PC-3 (cell line): Measurements from ENCODE around the gene ST7. TPM values are rescaled to one million over a fixed set of nuclear protein-coding genes. Genes with fewer than 3 reads are reported as not detected.

Experiments
- ATAC-seq: fragments of 200-7000 bp; cut with Tn5 transposase; 2 replicates; pipeline ENCODE4 v1.9.1; 2020; ENCODE audit warnings: mild to moderate bottlenecking, moderate library complexity
- BruUV-seq: library from RNA; stranded (reverse); fragments of 400-500 nt; replicated peaks from 2 replicates; lab custom pipeline; 2021; lab: Mats Ljungman, UMichigan
- CTCF ChIA-PET: fragments of 300-600 bp; sonication (Branson Sonifier 250); formaldehyde crosslinking; loops from one replicate; lab custom pipeline; 2022; ENCODE audit warnings: antibody characterized with exemption; lab: Charles Lee
- POLR2A ChIA-PET: fragments of 300-600 bp; sonication (Branson Sonifier 250); formaldehyde crosslinking; loops from one replicate; lab custom pipeline; 2022; ENCODE audit warnings: antibody characterized with exemption; ENCODE audit not compliant: unreplicated experiment; lab: Charles Lee
- DNase-seq: peaks from one replicate; pipeline ENCODE4 v3.0.0-alpha.2; 2015
- H2AFZ ChIP-seq: fragments of 300-600 bp; sonication (generic); 2 replicates; pipeline ENCODE4 v1.6.0; 2016; ENCODE audit warnings: antibody characterized with exemption, low read length
- H3F3A ChIP-seq: fragments of 300-600 bp; sonication (generic); one replicate; pipeline ENCODE4 v1.6.0; 2017; ENCODE audit warnings: antibody characterized with exemption, low read length, control low read depth, mild to moderate bottlenecking; ENCODE audit not compliant: unreplicated experiment
- H3K27ac ChIP-seq: fragments of 300-600 bp; sonication (generic); 2 replicates; pipeline ENCODE4 v1.5.1; 2016; ENCODE audit warnings: mild to moderate bottlenecking, low read length
- H3K27me3 ChIP-seq: fragments of 300-600 bp; sonication (generic); 2 replicates; pipeline ENCODE4 v1.6.1; 2016; ENCODE audit warnings: low read length, mixed read lengths
- H3K36me3 ChIP-seq: fragments of 300-600 bp; sonication (generic); 2 replicates; pipeline ENCODE4 v1.6.1; 2016; ENCODE audit warnings: low read depth, mixed run types, low read length, mixed read lengths
- H3K4me1 ChIP-seq: fragments of 300-600 bp; sonication (generic); 2 replicates; pipeline ENCODE4 v1.5.1; 2016; ENCODE audit warnings: low read length; ENCODE audit not compliant: insufficient read depth
- H3K4me2 ChIP-seq: fragments of 300-600 bp; sonication (generic); 2 replicates; pipeline ENCODE4 v1.6.0; 2016; ENCODE audit warnings: low read length
- H3K4me3 ChIP-seq: fragments of 300-600 bp; sonication (generic); 2 replicates; pipeline ENCODE4 v1.5.1; 2016; ENCODE audit warnings: mild to moderate bottlenecking, low read length, mixed read lengths
- H3K79me2 ChIP-seq: fragments of 300-600 bp; sonication (generic); 2 replicates; pipeline ENCODE4 v1.6.1; 2017; ENCODE audit warnings: low read length, mixed read lengths
- H3K9ac ChIP-seq: fragments of 300-600 bp; sonication (generic); 2 replicates; pipeline ENCODE4 v1.6.0; 2016; ENCODE audit warnings: mild to moderate bottlenecking, low read length
- H3K9me2 ChIP-seq: fragments of 300-600 bp; sonication (generic); replicated peaks from 2 replicates; pipeline ENCODE4 v1.6.1; 2016; ENCODE audit warnings: mixed run types, low read length, mixed read lengths
- H3K9me3 ChIP-seq: fragments of 300-600 bp; sonication (generic); 2 replicates; pipeline ENCODE4 v1.6.1; 2016; ENCODE audit warnings: low read length, mixed read lengths
- H4K20me1 ChIP-seq: fragments of 300-600 bp; sonication (generic); 2 replicates; pipeline ENCODE4 v1.6.1; 2016; ENCODE audit warnings: low read length, mixed read lengths
- CTCF ChIP-seq: fragments of 300-600 bp; sonication (generic); conservative IDR thresholded peaks from 2 replicates; pipeline ENCODE4 v1.5.1; 2017; ENCODE audit warnings: antibody characterized with exemption, low read depth, mild to moderate bottlenecking, low read length
- EZH2 ChIP-seq: fragments of 300-600 bp; sonication (generic); IDR thresholded peaks from one replicate; pipeline ENCODE4 v1.6.1; 2017; ENCODE audit warnings: antibody characterized with exemption, mild to moderate bottlenecking, low read length; ENCODE audit not compliant: unreplicated experiment
- EZH2phosphoT487 ChIP-seq: fragments of 300-600 bp; sonication (generic); IDR thresholded peaks from 2 replicates; pipeline ENCODE4 v1.6.1; 2018; ENCODE audit warnings: mild to moderate bottlenecking, antibody characterized with exemption, low read length, borderline replicate concordance
- intact Hi-C: fragments of 100-400 bp; cut with micrococcal nuclease; formaldehyde crosslinking; loops from 2 replicates; pipeline ENCODE4 v1.9.0; 2023
- total RNA-seq: library from RNA; depleted of rRNA; stranded (reverse); fragments of >200 nt; gene quantifications from 2 replicates; pipeline ENCODE4 v1.2.3, GENCODE V29; 2014

Gene ST7
- total RNA-seq, 1 experiment from 2014 or later = 19.7 TPM

GRCh38 chr7:117155694-117156093 is 202.4 kb downstream of the ST7 start:
- H3F3A ChIP-seq = no peaks in the 10 kb centered on the region
- CTCF ChIA-PET = no interaction called here
- H3K9ac ChIP-seq = no peak overlapping the region
- H3K9me3 ChIP-seq = no peaks in the 10 kb centered on the region
- BruUV-seq = no TSS peak
- no peaks in the 10 kb centered on the region for H3K27me3 ChIP-seq
- no peaks in the 10 kb centered on the region for H3K9me2 ChIP-seq
- POLR2A ChIA-PET = no interaction called here
- H3K36me3 ChIP-seq = no peaks in the 10 kb centered on the region
- no peak for DNase-seq
- H3K79me2 ChIP-seq = no peaks in the 10 kb centered on the region
- no peaks in the 10 kb centered on the region for H4K20me1 ChIP-seq
- no peak overlapping the region for H3K4me3 ChIP-seq
- intact Hi-C loops = no loop called here
- TF ChIP-seq EZH2phosphoT487 (no peak), CTCF (no peak), EZH2 (no peak)
- H3K4me2 ChIP-seq = no peak overlapping the region
- H2AFZ ChIP-seq = no peak overlapping the region
- ATAC-seq = no peak
- no peak overlapping the region for H3K27ac ChIP-seq
- H3K4me1 ChIP-seq = peaks cover 19% of the 10 kb centered on the region

- Histone ChIP-seq H3F3A (peaks cover 3% of the 10 kb centered on the region), H2AFZ (no peak overlapping the region), H3K27me3 (no peaks in the 10 kb centered on the region), H3K4me3 (no peak overlapping the region), H3K9me3 (no peaks in the 10 kb centered on the region), H3K4me2 (peak overlapping the region; percentile 58), H3K4me1 (peaks cover 31% of the 10 kb centered on the region), H3K27ac (peak overlapping the region; percentile 54), H4K20me1 (no peaks in the 10 kb centered on the region), H3K36me3 (no peaks in the 10 kb centered on the region), H3K79me2 (no peaks in the 10 kb centered on the region), H3K9me2 (no peaks in the 10 kb centered on the region), H3K9ac (no peak overlapping the region)
- intact Hi-C loops = loop anchor here (1.0 kb wide), 1 partner anchor 25 kb away; no protein-coding TSS in a partner anchor
- ChIA-PET POLR2A (interaction anchor here (0.6 kb wide), 1 partner anchor 817 kb away, joined by 3 read pairs; no protein-coding TSS in a partner anchor), CTCF (interaction anchor here (0.5 to 1.2 kb wide), 3 partner anchors 8 to 160 kb away, joined by 3 to 7 read pairs (median 5); no protein-coding TSS in a partner anchor)
- TF ChIP-seq EZH2phosphoT487 (no peak), CTCF (peak; percentile 54)
- DNase-seq (peak; percentile 93), ATAC-seq (peak; percentile 89)
- no TSS peak for BruUV-seq
These were observed 204.2 kb downstream of the ST7 start for GRCh38 chr7:117157241-117158209.
